ENCODE data around the gene ARHGEF28. TPM values are rescaled to one million over a fixed set of nuclear protein-coding genes. Genes with fewer than 3 reads are reported as not detected.

The ARHGEF28 gene
- total RNA-seq, 1 donor from 2014 or later, result 8.5 TPM

- H3K4me1 Mint-ChIP-seq (ENCODE audit: low read depth, unreplicated experiment), result no peaks in the 10 kb centered on the region
- H3K79me2 ChIP-seq (ENCODE audit: insufficient read depth, low read length), result peaks cover 58% of the 10 kb centered on the region
- H2AFZ ChIP-seq (ENCODE audit: low read depth, low read length), result no peak overlapping the region
- no peak for TF ChIP-seq EZH2 (IDR thresholded peaks at IDR 0.05; ENCODE audit: insufficient read depth, low read length)
- TF ChIP-seq, protein P1, sequence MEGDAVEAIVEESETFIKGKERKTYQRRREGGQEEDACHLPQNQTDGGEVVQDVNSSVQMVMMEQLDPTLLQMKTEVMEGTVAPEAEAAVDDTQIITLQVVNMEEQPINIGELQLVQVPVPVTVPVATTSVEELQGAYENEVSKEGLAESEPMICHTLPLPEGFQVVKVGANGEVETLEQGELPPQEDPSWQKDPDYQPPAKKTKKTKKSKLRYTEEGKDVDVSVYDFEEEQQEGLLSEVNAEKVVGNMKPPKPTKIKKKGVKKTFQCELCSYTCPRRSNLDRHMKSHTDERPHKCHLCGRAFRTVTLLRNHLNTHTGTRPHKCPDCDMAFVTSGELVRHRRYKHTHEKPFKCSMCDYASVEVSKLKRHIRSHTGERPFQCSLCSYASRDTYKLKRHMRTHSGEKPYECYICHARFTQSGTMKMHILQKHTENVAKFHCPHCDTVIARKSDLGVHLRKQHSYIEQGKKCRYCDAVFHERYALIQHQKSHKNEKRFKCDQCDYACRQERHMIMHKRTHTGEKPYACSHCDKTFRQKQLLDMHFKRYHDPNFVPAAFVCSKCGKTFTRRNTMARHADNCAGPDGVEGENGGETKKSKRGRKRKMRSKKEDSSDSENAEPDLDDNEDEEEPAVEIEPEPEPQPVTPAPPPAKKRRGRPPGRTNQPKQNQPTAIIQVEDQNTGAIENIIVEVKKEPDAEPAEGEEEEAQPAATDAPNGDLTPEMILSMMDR (IDR thresholded peaks at IDR 0.05; ENCODE audit: insufficient read depth, low read depth, low read length), result no peak
- H3K4me1 ChIP-seq (ENCODE audit: insufficient read depth, low read length), result peaks cover 11% of the 10 kb centered on the region
- no peak overlapping the region for H3K4me2 ChIP-seq (ENCODE audit: low read length)
- H3K36me3 Mint-ChIP-seq (ENCODE audit: low read depth, unreplicated experiment), result no peaks in the 10 kb centered on the region
- no peak overlapping the region for H3K9ac ChIP-seq (ENCODE audit: low read length)
- no peaks in the 10 kb centered on the region for H3K36me3 ChIP-seq (ENCODE audit: insufficient read depth, low read length)
- no peaks in the 10 kb centered on the region for H3K9me3 ChIP-seq (ENCODE audit: insufficient read depth, low read depth, low read length)
- no peaks in the 10 kb centered on the region for H4K20me1 ChIP-seq (ENCODE audit: insufficient read depth, low read length)
- no peak overlapping the region for H3K4me3 Mint-ChIP-seq (ENCODE audit: unreplicated experiment)
- H3K27me3 Mint-ChIP-seq (ENCODE audit: low read depth, unreplicated experiment), result peaks cover 8% of the 10 kb centered on the region
- no peak overlapping the region for H3K4me3 ChIP-seq (ENCODE audit: insufficient read depth, low read depth, low read length)
- no peak for DNase-seq (ENCODE audit: low read depth)
- no peak overlapping the region for H3K27ac ChIP-seq (ENCODE audit: low read depth, low read length)
- no peaks in the 10 kb centered on the region for H3K27me3 ChIP-seq (ENCODE audit: insufficient read depth, low read length)
- no peak overlapping the region for H3K27ac Mint-ChIP-seq (ENCODE audit: unreplicated experiment)
- FAIRE-seq, result no peak
- H3K9me3 Mint-ChIP-seq (ENCODE audit: unreplicated experiment), result no peaks in the 10 kb centered on the region
Measured at GRCh38 chr5:73631500-73631899, 5.5 kb downstream of the ARHGEF28 start.

DNA sequence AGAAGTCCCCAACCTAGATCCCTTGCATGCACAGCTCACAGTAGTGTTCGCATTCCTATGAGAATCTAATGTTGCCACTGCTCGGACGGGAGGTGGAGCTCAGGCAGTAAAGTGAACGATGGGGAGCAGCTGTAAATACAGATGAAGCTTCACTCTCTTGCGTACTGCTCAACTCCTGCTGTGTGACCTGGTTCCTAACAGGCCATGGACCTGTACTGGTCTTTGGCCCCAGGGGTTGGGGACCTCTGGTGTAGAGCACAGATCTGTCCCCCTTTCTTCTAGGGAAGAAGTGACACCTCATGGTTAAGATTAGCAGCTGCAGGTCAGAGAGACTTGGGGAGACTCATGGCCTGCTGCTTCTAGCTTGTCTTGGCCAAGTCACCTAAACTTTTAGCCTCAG, 7.1 kb downstream of the ARHGEF28 start:
- Mint-ChIP-seq H3K27me3 (ENCODE audit: low read depth, unreplicated experiment) (peaks cover 6% of the 10 kb centered on the region), H3K9me3 (ENCODE audit: unreplicated experiment) (no peaks in the 10 kb centered on the region), H3K27ac (ENCODE audit: unreplicated experiment) (no peak overlapping the region), H3K36me3 (ENCODE audit: low read depth, unreplicated experiment) (no peaks in the 10 kb centered on the region), H3K4me3 (ENCODE audit: unreplicated experiment) (no peak overlapping the region), H3K4me1 (ENCODE audit: low read depth, unreplicated experiment) (peaks cover 4% of the 10 kb centered on the region)
- no peaks in the 10 kb centered on the region for H3K9me3 ChIP-seq (ENCODE audit: insufficient read depth, low read depth, low read length)
- DNase-seq (ENCODE audit: low read depth), result no peak
- no peaks in the 10 kb centered on the region for H3K27me3 ChIP-seq (ENCODE audit: insufficient read depth, low read length)
- no peak for FAIRE-seq
- H3K4me2 ChIP-seq (ENCODE audit: low read length), result no peak overlapping the region
- H3K36me3 ChIP-seq (ENCODE audit: insufficient read depth, low read length), result no peaks in the 10 kb centered on the region
- H3K79me2 ChIP-seq (ENCODE audit: insufficient read depth, low read length), result peaks cover 51% of the 10 kb centered on the region
- TF ChIP-seq EZH2 (IDR thresholded peaks at IDR 0.05; ENCODE audit: insufficient read depth, low read length), result no peak
- TF ChIP-seq, protein P1 (IDR thresholded peaks at IDR 0.05; ENCODE audit: insufficient read depth, low read depth, low read length), result no peak
- H3K9ac ChIP-seq (ENCODE audit: low read length), result no peak overlapping the region
- H4K20me1 ChIP-seq (ENCODE audit: insufficient read depth, low read length), result no peaks in the 10 kb centered on the region
- no peak overlapping the region for H3K27ac ChIP-seq (ENCODE audit: low read depth, low read length)
- no peak overlapping the region for H2AFZ ChIP-seq (ENCODE audit: low read depth, low read length)
- peaks cover 5% of the 10 kb centered on the region for H3K4me1 ChIP-seq (ENCODE audit: insufficient read depth, low read length)
- H3K4me3 ChIP-seq (ENCODE audit: insufficient read depth, low read depth, low read length), result no peak overlapping the region

GRCh38 chr5:73636408-73636807, 10.4 kb downstream of the ARHGEF28 start:
- H3K9me3 Mint-ChIP-seq (ENCODE audit: unreplicated experiment), result no peaks in the 10 kb centered on the region
- H3K4me1 Mint-ChIP-seq (ENCODE audit: low read depth, unreplicated experiment), result peaks cover 26% of the 10 kb centered on the region
- Histone ChIP-seq H3K27me3 (ENCODE audit: insufficient read depth, low read length) (no peaks in the 10 kb centered on the region), H2AFZ (ENCODE audit: low read depth, low read length) (no peak overlapping the region), H3K9me3 (ENCODE audit: insufficient read depth, low read depth, low read length) (no peaks in the 10 kb centered on the region), H3K4me3 (ENCODE audit: insufficient read depth, low read depth, low read length) (no peak overlapping the region), H3K27ac (ENCODE audit: low read depth, low read length) (no peak overlapping the region), H3K36me3 (ENCODE audit: insufficient read depth, low read length) (no peaks in the 10 kb centered on the region), H3K79me2 (ENCODE audit: insufficient read depth, low read length) (peaks cover 38% of the 10 kb centered on the region), H3K4me2 (ENCODE audit: low read length) (no peak overlapping the region), H4K20me1 (ENCODE audit: insufficient read depth, low read length) (no peaks in the 10 kb centered on the region), H3K9ac (ENCODE audit: low read length) (no peak overlapping the region), H3K4me1 (ENCODE audit: insufficient read depth, low read length) (peaks cover 30% of the 10 kb centered on the region)
- H3K4me3 Mint-ChIP-seq (ENCODE audit: unreplicated experiment), result no peak overlapping the region
- no peaks in the 10 kb centered on the region for H3K36me3 Mint-ChIP-seq (ENCODE audit: low read depth, unreplicated experiment)
- no peak overlapping the region for H3K27ac Mint-ChIP-seq (ENCODE audit: unreplicated experiment)
- H3K27me3 Mint-ChIP-seq (ENCODE audit: low read depth, unreplicated experiment), result no peaks in the 10 kb centered on the region
- DNase-seq (ENCODE audit: low read depth) (no peak), FAIRE-seq (no peak)
- TF ChIP-seq, protein P1 (IDR thresholded peaks at IDR 0.05; ENCODE audit: insufficient read depth, low read depth, low read length), result no peak
- TF ChIP-seq EZH2 (IDR thresholded peaks at IDR 0.05; ENCODE audit: insufficient read depth, low read length), result no peak
